ENCODE results near the gene GRID1.

Gene GRID1

GRCh38 chr10:85596389-85596788 lies 770.2 kb downstream of the GRID1 start:
- Histone ChIP-seq H3K9ac (ENCODE audit: low read depth, low read length) (no peak overlapping the region), H3K27ac (ENCODE audit: low read length) (no peak overlapping the region), H3K36me3 (ENCODE audit: insufficient read depth, low read depth, low read length) (no peaks in the 10 kb centered on the region), H3K4me3 (ENCODE audit: low read length) (no peak overlapping the region), H3K4me1 (ENCODE audit: insufficient read depth, low read length) (no peaks in the 10 kb centered on the region), H3K9me3 (ENCODE audit: insufficient read depth, low read depth, low read length) (no peaks in the 10 kb centered on the region), H3K27me3 (ENCODE audit: insufficient read depth, low read length) (no peaks in the 10 kb centered on the region)

DNA sequence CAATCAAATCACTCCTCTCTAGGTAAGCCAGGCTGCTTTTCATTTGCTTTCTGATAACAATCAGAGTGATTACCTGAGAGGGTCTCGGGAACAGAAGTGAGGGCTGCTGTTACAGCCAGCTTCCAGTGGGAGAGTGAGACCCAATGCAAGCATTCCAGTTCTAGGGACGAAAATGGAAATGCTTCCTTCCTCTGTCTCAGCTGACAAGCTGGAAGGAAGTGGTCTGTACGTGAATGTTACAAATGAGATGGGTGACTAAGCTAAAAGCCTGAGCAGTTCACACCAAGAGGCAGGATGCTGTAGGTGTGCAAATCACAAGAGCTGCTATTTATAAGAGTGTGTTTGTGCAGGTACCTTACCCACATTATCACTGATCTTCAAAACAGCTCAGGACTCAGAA lies 772.4 kb downstream of the GRID1 start:
- Histone ChIP-seq H3K9me3 (ENCODE audit: insufficient read depth, low read depth, low read length) (no peaks in the 10 kb centered on the region), H3K27me3 (ENCODE audit: insufficient read depth, low read length) (no peaks in the 10 kb centered on the region), H3K4me1 (ENCODE audit: insufficient read depth, low read length) (no peaks in the 10 kb centered on the region), H3K9ac (ENCODE audit: low read depth, low read length) (no peak overlapping the region), H3K36me3 (ENCODE audit: insufficient read depth, low read depth, low read length) (no peaks in the 10 kb centered on the region), H3K27ac (ENCODE audit: low read length) (no peak overlapping the region), H3K4me3 (ENCODE audit: low read length) (no peak overlapping the region)

- Histone ChIP-seq H3K4me1 (ENCODE audit: insufficient read depth, low read length) (no peaks in the 10 kb centered on the region), H3K36me3 (ENCODE audit: insufficient read depth, low read depth, low read length) (no peaks in the 10 kb centered on the region), H3K27me3 (ENCODE audit: insufficient read depth, low read length) (no peaks in the 10 kb centered on the region), H3K27ac (ENCODE audit: low read length) (no peak overlapping the region), H3K9ac (ENCODE audit: low read depth, low read length) (no peak overlapping the region), H3K4me3 (ENCODE audit: low read length) (no peak overlapping the region), H3K9me3 (ENCODE audit: insufficient read depth, low read depth, low read length) (no peaks in the 10 kb centered on the region)
Measured at GRCh38 chr10:85593226-85593772, 773.3 kb downstream of the GRID1 start.

- H3K27ac ChIP-seq (ENCODE audit: low read length), result no peak overlapping the region
- H3K9ac ChIP-seq (ENCODE audit: low read depth, low read length), result no peak overlapping the region
- H3K4me3 ChIP-seq (ENCODE audit: low read length), result no peak overlapping the region
- no peaks in the 10 kb centered on the region for H3K36me3 ChIP-seq (ENCODE audit: insufficient read depth, low read depth, low read length)
- H3K27me3 ChIP-seq (ENCODE audit: insufficient read depth, low read length), result no peaks in the 10 kb centered on the region
- H3K4me1 ChIP-seq (ENCODE audit: insufficient read depth, low read length), result no peaks in the 10 kb centered on the region
- H3K9me3 ChIP-seq (ENCODE audit: insufficient read depth, low read depth, low read length), result no peaks in the 10 kb centered on the region
Measured at GRCh38 chr10:85581371-85581770, 785.2 kb downstream of the GRID1 start.

- H3K36me3 ChIP-seq (ENCODE audit: insufficient read depth, low read depth, low read length), result no peaks in the 10 kb centered on the region
- no peak overlapping the region for H3K9ac ChIP-seq (ENCODE audit: low read depth, low read length)
- no peaks in the 10 kb centered on the region for H3K27me3 ChIP-seq (ENCODE audit: insufficient read depth, low read length)
- H3K4me3 ChIP-seq (ENCODE audit: low read length), result no peak overlapping the region
- H3K27ac ChIP-seq (ENCODE audit: low read length), result no peak overlapping the region
- no peaks in the 10 kb centered on the region for H3K9me3 ChIP-seq (ENCODE audit: insufficient read depth, low read depth, low read length)
- peaks cover 3% of the 10 kb centered on the region; the same call in 1 of the 2 replicates for H3K4me1 ChIP-seq (ENCODE audit: insufficient read depth, low read length)
Measured at GRCh38 chr10:85580585-85580984, 786.0 kb downstream of the GRID1 start.

GRCh38 chr10:85578860-85579259 lies 787.7 kb downstream of the GRID1 start:
- Histone ChIP-seq H3K9ac (ENCODE audit: low read depth, low read length) (no peak overlapping the region), H3K9me3 (ENCODE audit: insufficient read depth, low read depth, low read length) (no peaks in the 10 kb centered on the region), H3K27ac (ENCODE audit: low read length) (no peak overlapping the region), H3K27me3 (ENCODE audit: insufficient read depth, low read length) (no peaks in the 10 kb centered on the region), H3K4me1 (ENCODE audit: insufficient read depth, low read length) (peaks cover 4% of the 10 kb centered on the region; the same call in 1 of the 2 replicates), H3K36me3 (ENCODE audit: insufficient read depth, low read depth, low read length) (no peaks in the 10 kb centered on the region), H3K4me3 (ENCODE audit: low read length) (no peak overlapping the region)

DNA sequence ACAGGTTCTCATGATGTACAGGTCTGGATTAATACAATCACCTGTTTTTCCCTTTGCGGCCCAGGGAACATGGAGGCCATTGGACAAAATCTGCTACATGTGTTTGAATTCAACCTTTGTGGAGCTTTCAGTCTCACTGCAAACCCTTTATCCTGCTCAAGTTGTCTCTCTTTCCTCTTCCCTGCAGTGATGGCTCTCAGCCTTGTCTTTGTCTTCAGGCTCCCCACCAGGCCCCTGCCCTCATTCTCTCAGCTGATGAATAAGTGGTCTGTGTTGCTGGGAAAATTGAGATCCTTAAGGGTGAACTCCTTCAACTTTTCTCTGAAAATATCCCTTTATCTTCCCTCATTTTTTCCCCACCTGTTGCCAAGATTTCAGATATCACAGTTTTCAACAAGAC lies 791.2 kb downstream of the GRID1 start:
- no peak overlapping the region for H3K27ac ChIP-seq (ENCODE audit: low read length)
- H3K4me1 ChIP-seq (ENCODE audit: insufficient read depth, low read length), result peaks cover 4% of the 10 kb centered on the region; the same call in 1 of the 2 replicates
- no peaks in the 10 kb centered on the region for H3K36me3 ChIP-seq (ENCODE audit: insufficient read depth, low read depth, low read length)
- H3K9ac ChIP-seq (ENCODE audit: low read depth, low read length), result no peak overlapping the region
- H3K4me3 ChIP-seq (ENCODE audit: low read length), result no peak overlapping the region
- no peaks in the 10 kb centered on the region for H3K9me3 ChIP-seq (ENCODE audit: insufficient read depth, low read depth, low read length)
- H3K27me3 ChIP-seq (ENCODE audit: insufficient read depth, low read length), result no peaks in the 10 kb centered on the region

DNA sequence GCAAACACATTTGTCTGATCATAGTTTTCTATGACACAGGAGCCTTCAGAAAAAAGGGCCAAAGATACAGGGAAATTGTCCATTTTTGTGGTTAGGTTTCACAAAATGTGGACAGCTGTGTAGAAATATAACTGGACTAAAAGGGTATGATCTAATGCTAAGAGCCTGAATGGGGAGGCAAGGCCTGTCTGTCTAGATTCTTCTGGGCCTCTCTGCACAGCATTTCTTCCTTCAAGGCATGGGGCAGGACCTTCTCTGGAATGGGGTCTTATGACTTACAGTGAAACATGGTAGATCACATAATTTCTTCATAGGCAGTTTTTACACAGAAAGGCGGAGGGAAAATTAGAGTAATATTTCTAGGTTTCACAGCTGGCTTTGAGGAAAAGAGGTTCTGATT lies 795.7 kb downstream of the GRID1 start:
- no peaks in the 10 kb centered on the region for H3K27me3 ChIP-seq (ENCODE audit: insufficient read depth, low read length)
- H3K9me3 ChIP-seq (ENCODE audit: insufficient read depth, low read depth, low read length), result no peaks in the 10 kb centered on the region
- peaks cover 11% of the 10 kb centered on the region; the same call in 1 of the 2 replicates for H3K4me1 ChIP-seq (ENCODE audit: insufficient read depth, low read length)
- H3K4me3 ChIP-seq (ENCODE audit: low read length), result no peak overlapping the region
- H3K27ac ChIP-seq (ENCODE audit: low read length), result no peak overlapping the region
- H3K36me3 ChIP-seq (ENCODE audit: insufficient read depth, low read depth, low read length), result no peaks in the 10 kb centered on the region
- H3K9ac ChIP-seq (ENCODE audit: low read depth, low read length), result no peak overlapping the region

DNA sequence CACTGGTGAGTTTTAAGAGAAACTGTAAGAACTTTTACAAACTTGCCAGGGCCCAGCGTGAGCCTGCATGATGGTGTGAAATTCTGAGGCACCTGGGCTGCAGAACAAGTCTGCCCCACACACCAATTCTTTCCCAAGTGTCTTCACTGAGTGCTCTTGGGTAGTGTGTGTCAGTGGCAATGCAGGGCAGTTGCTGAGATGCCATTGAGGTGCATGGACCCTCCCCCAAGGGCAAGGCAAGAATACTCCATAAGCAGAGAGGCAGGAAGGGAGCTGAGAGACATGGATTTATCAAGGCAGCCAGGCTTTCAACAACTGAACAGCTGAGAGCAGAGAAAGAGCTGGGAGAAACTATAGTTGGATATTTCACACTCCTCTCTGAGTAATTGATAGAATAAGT lies 801.2 kb downstream of the GRID1 start:
- Histone ChIP-seq H3K27me3 (ENCODE audit: insufficient read depth, low read length) (no peaks in the 10 kb centered on the region), H3K27ac (ENCODE audit: low read length) (no peak overlapping the region), H3K9ac (ENCODE audit: low read depth, low read length) (no peak overlapping the region), H3K4me1 (ENCODE audit: insufficient read depth, low read length) (peaks cover 9% of the 10 kb centered on the region; the same call in 1 of the 2 replicates), H3K9me3 (ENCODE audit: insufficient read depth, low read depth, low read length) (no peaks in the 10 kb centered on the region), H3K36me3 (ENCODE audit: insufficient read depth, low read depth, low read length) (no peaks in the 10 kb centered on the region), H3K4me3 (ENCODE audit: low read length) (no peak overlapping the region)

GRCh38 chr10:85558533-85558932 lies 808.1 kb downstream of the GRID1 start:
- Histone ChIP-seq H3K4me3 (ENCODE audit: low read length) (no peak overlapping the region), H3K27ac (ENCODE audit: low read length) (no peak overlapping the region), H3K9me3 (ENCODE audit: insufficient read depth, low read depth, low read length) (no peaks in the 10 kb centered on the region), H3K36me3 (ENCODE audit: insufficient read depth, low read depth, low read length) (no peaks in the 10 kb centered on the region), H3K27me3 (ENCODE audit: insufficient read depth, low read length) (no peaks in the 10 kb centered on the region), H3K9ac (ENCODE audit: low read depth, low read length) (no peak overlapping the region), H3K4me1 (ENCODE audit: insufficient read depth, low read length) (no peaks in the 10 kb centered on the region)

DNA sequence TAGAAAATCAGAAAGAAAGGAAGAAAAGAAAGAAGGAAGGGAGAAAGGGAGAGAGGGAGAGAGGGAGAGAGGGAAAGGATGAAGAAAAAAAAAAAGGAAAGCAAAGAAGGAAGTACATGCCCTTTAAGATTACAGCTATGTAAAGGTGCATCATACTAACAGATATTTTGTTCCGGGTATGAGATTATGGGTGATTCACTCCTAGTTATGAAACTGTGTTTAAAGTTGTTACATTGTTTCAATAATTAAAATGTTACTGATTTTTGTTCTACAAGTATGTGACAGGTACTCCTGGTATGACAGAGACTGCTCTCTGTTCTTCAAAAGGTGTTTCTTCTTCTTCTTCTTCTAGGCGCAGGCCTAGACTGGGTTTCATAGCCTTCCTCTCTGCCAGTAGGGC lies 808.9 kb downstream of the GRID1 start:
- no peaks in the 10 kb centered on the region for H3K36me3 ChIP-seq (ENCODE audit: insufficient read depth, low read depth, low read length)
- no peaks in the 10 kb centered on the region for H3K27me3 ChIP-seq (ENCODE audit: insufficient read depth, low read length)
- H3K27ac ChIP-seq (ENCODE audit: low read length), result no peak overlapping the region
- no peaks in the 10 kb centered on the region for H3K4me1 ChIP-seq (ENCODE audit: insufficient read depth, low read length)
- no peak overlapping the region for H3K9ac ChIP-seq (ENCODE audit: low read depth, low read length)
- H3K4me3 ChIP-seq (ENCODE audit: low read length), result no peak overlapping the region
- no peaks in the 10 kb centered on the region for H3K9me3 ChIP-seq (ENCODE audit: insufficient read depth, low read depth, low read length)

DNA sequence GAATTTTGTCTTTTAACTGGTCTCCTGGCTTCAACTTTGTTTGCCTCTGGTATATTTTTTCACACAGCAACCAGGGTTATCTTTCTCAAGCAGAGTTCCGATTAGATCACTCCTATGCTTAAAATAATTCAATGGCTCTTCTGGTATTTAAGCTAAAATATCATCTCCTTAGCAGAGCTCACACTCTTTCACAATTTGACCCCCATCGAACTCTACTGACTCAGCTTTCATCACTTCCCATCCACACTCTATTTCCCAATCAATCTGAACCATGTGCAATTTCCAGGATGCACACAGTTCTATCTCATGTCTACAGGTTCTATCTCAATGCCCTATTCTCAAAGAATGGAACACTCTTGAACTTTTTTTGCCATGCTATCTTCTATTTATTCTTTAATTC lies 809.5 kb downstream of the GRID1 start:
- H3K36me3 ChIP-seq (ENCODE audit: insufficient read depth, low read depth, low read length), result no peaks in the 10 kb centered on the region
- no peak overlapping the region for H3K27ac ChIP-seq (ENCODE audit: low read length)
- H3K4me1 ChIP-seq (ENCODE audit: insufficient read depth, low read length), result no peaks in the 10 kb centered on the region
- H3K9ac ChIP-seq (ENCODE audit: low read depth, low read length), result no peak overlapping the region
- no peak overlapping the region for H3K4me3 ChIP-seq (ENCODE audit: low read length)
- H3K27me3 ChIP-seq (ENCODE audit: insufficient read depth, low read length), result no peaks in the 10 kb centered on the region
- no peaks in the 10 kb centered on the region for H3K9me3 ChIP-seq (ENCODE audit: insufficient read depth, low read depth, low read length)

Measured in iPS-20b (cell line).